ENCODE data around the gene TEF.

TEF gene

GRCh38 chr22:41354979-41355378 lies 26.8 kb upstream of the TEF start:
- DNase-seq (ENCODE audit: low read depth), result no peak

GRCh38 chr22:41355895-41356294 lies 25.8 kb upstream of the TEF start:
- DNase-seq (ENCODE audit: low read depth), result no peak

DNA sequence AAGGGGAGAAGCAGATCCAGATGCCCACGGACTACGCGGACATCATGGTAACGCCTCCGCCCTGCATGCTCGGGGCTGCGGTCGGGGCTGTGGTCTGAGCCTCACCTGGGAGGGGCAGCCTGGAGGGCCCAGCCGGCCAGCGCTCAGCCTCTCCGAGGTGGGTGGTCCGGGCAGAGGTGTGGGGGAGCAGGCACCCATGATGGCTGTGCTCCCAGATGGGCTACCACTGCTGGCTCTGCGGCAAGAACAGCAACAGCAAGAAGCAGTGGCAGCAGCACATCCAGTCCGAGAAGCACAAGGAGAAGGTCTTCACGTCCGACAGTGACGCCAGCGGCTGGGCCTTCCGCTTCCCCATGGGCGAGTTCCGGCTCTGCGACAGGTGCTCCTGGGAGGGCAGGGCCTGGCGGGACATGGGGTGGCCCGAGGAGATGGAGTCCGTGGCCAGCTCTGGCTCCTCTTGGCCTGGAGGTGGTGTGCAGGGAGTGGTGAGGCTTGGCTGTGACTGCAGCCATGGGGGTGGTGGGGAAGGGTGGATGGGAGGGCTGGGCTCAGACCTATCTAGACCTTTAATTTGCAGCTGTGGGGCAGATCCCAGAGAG lies 25.2 kb upstream of the TEF start:
- DNase-seq (ENCODE audit: low read depth), result no peak

DNA sequence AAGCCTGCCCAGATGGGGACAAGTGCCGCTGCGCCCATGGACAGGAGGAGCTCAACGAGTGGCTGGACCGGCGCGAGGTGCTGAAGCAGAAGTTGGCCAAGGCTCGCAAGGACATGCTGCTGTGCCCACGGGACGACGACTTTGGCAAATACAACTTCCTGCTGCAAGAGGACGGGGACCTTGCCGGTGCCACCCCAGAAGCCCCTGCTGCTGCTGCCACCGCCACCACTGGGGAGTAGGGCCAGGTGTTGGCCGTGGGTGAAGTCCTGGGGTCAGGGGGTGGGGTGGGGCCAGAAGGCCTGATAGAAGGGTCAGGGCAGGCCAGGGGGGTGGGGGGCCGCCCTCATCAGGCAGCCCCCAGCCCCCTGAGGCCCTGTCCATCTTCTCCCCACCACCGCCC lies 24.6 kb upstream of the TEF start:
- no peak for DNase-seq (ENCODE audit: low read depth)

DNA sequence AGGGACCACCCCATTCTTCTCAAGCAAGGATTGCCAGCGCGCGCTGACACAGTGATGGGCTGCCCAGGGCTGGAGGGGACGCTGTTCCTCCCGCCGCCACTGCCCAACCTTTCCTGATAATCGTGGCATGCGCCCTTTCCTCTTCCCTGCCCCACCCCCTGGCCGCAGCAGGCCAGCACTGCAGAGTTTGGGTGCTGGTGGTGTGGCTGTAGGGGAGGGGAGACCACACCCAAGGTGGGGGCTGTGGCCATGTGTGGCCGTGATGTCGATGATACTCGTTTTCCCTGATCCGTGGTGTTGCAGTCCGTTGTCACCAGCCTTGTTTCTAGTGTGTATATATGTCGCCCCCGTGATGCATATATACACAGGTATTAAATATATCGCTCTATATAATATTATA lies 22.8 kb upstream of the TEF start:
- DNase-seq (ENCODE audit: low read depth), result no peak

- no peak for DNase-seq (ENCODE audit: low read depth)
Observed at GRCh38 chr22:41359376-41359775, 22.4 kb upstream of the TEF start.

GRCh38 chr22:41360126-41360525 lies 21.6 kb upstream of the TEF start:
- DNase-seq (ENCODE audit: low read depth), result no peak

GRCh38 chr22:41361716-41362310 lies 19.9 kb upstream of the TEF start:
- DNase-seq (ENCODE audit: low read depth), result no peak

- DNase-seq (ENCODE audit: low read depth), result no peak
Observed at GRCh38 chr22:41362615-41363014, 19.1 kb upstream of the TEF start.

DNA sequence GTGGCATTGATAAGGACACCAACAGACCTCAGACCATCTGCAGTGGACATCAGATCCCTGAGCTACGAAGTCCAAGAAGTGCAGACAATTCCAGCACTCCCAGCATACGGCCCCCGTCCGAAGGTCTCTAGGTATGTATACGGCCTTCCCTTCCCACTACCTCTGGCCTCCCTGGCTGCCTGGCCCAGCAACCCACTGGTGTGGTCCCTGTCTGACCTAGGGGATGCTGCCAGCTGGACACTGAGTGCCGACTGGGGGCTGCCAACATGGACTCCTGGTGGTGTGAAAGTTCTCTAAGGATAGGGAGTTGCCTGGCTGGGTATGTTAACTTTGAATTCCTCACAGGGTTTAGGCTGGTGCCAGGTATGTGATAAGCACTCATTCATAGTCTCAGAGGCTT lies 17.5 kb upstream of the TEF start:
- no peak for DNase-seq (ENCODE audit: low read depth)

- no peak for DNase-seq (ENCODE audit: low read depth)
Observed at GRCh38 chr22:41364955-41365354, 16.8 kb upstream of the TEF start.

GRCh38 chr22:41365425-41365824 lies 16.3 kb upstream of the TEF start:
- no peak for DNase-seq (ENCODE audit: low read depth)

DNA sequence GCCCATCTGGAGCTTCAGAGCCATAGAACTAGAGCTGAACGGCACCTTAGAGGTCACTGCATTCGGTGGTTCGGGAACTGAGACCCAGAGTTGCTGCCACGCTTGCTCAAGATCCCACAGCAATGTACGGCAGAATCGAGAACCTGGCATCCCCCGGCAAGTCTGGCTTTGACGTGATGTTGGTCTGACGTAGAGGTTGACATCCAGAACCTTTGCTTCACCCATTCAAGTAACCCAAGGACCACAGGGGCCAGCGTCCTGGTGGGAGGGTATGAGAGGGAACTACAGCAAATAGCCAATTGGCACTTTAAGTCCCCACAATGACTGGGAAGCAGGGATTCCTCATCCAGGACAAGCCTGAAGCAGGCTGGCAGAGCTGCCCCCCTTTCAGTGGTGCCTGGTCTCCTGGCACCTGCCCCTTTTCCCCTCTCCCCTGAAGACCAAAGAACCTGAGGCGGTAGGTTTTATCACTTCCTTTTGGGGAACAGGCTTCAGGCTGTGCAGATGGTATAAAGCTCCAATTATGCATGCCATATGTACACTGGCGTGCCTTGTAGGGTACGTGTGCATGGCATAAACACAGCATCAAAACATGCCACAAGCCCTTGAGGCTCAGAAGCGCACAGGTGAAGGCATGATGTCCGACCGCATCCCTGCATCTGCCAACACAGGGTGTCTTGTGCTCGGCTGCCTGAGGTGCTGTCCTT lies 15.3 kb upstream of the TEF start:
- DNase-seq (ENCODE audit: low read depth), result no peak

- peak; percentile 89 for DNase-seq (ENCODE audit: low read depth)
Observed at GRCh38 chr22:41367039-41367679, 14.6 kb upstream of the TEF start.

DNA sequence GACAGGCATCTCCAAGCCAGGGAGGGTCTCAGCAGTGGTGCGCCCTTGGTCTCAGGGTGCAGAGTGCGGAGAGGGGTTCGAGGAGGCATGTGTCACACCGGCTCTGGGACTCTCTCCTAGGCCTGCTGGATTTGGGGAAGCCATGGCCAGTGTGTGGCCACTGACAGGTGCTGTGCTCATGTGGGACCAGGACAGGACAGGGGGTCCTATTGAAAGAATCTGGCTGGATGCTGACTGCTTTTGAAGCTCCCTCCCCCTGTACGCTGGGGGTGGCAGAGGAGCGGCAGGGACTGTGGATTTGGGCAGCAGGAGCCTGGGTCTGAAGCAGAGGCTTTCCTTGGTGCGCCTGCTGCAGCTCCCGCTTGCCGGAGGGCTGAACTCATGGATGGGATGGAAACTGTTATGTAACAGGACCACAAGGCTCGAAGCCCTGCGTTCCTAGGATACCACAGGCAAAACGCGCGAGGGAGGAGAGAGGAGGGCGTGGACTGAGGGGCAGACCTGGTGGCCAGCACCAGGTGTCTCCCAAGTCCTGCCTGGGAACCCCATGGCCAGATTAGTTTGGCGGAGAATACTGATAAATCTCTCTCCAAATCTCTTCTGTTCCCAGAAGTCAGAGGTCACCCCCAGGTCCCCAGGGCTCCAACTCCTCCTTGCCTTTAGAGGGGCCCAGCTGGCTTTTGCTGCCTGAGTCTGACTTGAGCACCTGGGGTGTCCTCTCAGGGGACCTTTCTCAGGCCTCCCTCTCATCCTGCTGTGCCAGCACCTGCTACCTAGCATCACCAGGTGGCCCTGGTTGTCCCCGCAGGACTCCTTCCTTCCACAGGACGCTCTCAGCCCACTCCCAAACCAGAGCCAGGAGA lies 13.8 kb upstream of the TEF start:
- DNase-seq (ENCODE audit: low read depth), result no peak

GRCh38 chr22:41368543-41369423 lies 13.0 kb upstream of the TEF start:
- DNase-seq (ENCODE audit: low read depth), result no peak

GRCh38 chr22:41369424-41369745 lies 12.4 kb upstream of the TEF start:
- DNase-seq (ENCODE audit: low read depth), result no peak

GRCh38 chr22:41369837-41370236 lies 11.9 kb upstream of the TEF start:
- DNase-seq (ENCODE audit: low read depth), result no peak

- DNase-seq (ENCODE audit: low read depth), result no peak
Observed at GRCh38 chr22:41377846-41378245, 3.9 kb upstream of the TEF start.

- DNase-seq (ENCODE audit: low read depth), result peak; percentile 83
Observed at GRCh38 chr22:41380993-41381328, 781 bp upstream of the TEF start.

DNA sequence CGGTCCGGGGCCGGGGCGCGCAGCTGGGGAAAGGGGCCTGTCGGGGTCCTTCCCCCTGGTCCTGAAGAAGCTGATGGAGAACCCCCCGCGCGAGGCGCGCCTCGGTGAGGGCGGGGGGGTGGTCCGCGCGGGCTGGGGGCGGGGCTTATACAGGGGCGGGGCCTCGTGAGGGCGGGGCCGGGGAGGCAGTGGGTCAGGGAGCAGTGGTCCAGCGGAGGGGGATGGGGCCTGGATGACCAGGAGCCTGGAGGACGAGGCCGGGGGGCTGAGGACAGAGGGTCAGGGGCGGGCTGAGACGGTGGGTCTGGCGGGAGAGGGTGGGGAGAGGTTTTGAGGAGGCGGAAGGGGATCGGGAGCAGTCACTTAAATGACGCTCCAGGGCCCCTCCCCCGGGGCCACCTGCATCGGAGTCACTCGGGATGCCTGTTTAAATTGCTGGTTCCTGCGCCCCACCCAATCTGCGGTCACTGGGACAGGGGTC lies 396 bp downstream of the TEF start:
- DNase-seq (ENCODE audit: low read depth), result no peak

Data from stromal cell of bone marrow (primary cell).